Spleen (tissue), 7 donors: ENCODE measurements around the gene TBL1XR1.

ENCODE experiments used
- POLR2A ChIP-seq, 3 donors: fragments of 450-650 bp; IDR thresholded peaks; one replicate each; pipeline ENCODE4 v1.5.1; 2017; ENCODE audit warnings: antibody characterized with exemption in 3 of 3, mild to moderate bottlenecking in 1 of 3
- TF ChIP-seq, protein P1 (sequence below), 11 experiments: fragments of 200-600 bp in 7 of 11; fragments of 450-650 bp in 4 of 11; sonication (generic) in 4 of 11; IDR thresholded peaks in 8 of 11; conservative IDR thresholded peaks in 3 of 11; 1 replicate in 7 of 11; 2 replicates in 4 of 11; pipeline versions ENCODE4 v1.4.0 to v1.8.0; 2016 to 2021; ENCODE audit warnings: antibody characterized with exemption in 11 of 11, inconsistent platforms in 4 of 11, mild to moderate bottlenecking in 1 of 11
- donor health status: DM: no; HTN: no; CAD: no; lungs with moderate emphysema.
- donor health status: DM: no; HTN: no; CAD: no.
- donor health status: DM: no; HTN: no; CAD: no.

DNA sequence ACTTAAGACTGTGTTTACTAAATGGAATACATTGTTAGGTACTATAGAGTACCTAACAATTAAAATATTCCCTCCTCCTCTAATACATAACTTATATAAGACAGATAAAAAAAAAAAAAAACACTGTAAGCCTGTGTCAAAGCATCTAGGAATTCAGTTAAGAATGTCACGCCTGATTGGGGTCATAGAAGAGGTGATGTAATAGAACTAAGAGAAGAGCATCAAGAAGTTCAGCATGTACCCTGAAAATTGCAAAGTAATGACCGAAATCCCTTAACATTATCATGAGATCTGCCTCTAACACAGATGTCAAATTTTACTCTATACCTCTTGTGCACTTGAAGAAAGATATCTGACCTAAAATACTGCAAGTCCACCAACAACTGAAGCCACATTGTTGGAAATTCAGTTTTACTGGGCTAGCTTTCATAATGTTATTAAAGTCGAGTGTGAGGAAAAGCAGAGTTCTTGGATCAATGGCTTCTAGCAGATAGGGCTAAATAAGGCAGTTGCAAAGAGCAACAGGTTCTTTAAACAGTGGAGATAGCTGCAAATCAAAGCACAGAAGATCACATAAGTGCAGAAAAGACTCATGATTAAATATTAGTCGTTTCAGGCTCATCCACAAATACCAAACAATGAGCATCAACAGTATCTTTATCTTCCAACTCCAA lies 75.0 kb downstream of the TBL1XR1 start:
- TF ChIP-seq POLR2A (IDR thresholded peaks at IDR 0.05) = no peak
- TF ChIP-seq, protein P1, sequence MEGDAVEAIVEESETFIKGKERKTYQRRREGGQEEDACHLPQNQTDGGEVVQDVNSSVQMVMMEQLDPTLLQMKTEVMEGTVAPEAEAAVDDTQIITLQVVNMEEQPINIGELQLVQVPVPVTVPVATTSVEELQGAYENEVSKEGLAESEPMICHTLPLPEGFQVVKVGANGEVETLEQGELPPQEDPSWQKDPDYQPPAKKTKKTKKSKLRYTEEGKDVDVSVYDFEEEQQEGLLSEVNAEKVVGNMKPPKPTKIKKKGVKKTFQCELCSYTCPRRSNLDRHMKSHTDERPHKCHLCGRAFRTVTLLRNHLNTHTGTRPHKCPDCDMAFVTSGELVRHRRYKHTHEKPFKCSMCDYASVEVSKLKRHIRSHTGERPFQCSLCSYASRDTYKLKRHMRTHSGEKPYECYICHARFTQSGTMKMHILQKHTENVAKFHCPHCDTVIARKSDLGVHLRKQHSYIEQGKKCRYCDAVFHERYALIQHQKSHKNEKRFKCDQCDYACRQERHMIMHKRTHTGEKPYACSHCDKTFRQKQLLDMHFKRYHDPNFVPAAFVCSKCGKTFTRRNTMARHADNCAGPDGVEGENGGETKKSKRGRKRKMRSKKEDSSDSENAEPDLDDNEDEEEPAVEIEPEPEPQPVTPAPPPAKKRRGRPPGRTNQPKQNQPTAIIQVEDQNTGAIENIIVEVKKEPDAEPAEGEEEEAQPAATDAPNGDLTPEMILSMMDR (IDR thresholded peaks at IDR 0.05 in 8 of 11, conservative IDR thresholded peaks at IDR 0.05 in 3 of 11) = no peak
